Measurements from ENCODE around the gene TTYH3. TPM values are rescaled to one million over a fixed set of nuclear protein-coding genes. Genes with fewer than 3 reads are reported as not detected.

TTYH3 gene
- total RNA-seq (2014; rRNA removed; shearing (Covaris generic)) = 14.9 and 19.2 TPM in 2 replicates

GRCh38 chr7:2631946-2632732, at the start of gene TTYH3:
TTYH3 (plus strand) TSS chr7:2631986; CDS start chr7:2632156, 170 bp downstream.

GRCh38 chr7:2687881-2688318, 56.1 kb downstream of the TTYH3 start, which contains the start of gene AMZ1:
AMZ1 (plus strand) TSS chr7:2688202; CDS start chr7:2700452, 12,250 bp downstream.

Other genes starting within 250 kb of the TTYH3 start
- 6.0 and 8.2 TPM in 2 replicates for gene CHST12, start 228.4 kb upstream of the TTYH3 start, total RNA-seq (2014; rRNA removed; shearing (Covaris generic))
- not detected in 2 replicates for gene GRIFIN, start 155.6 kb upstream of the TTYH3 start, total RNA-seq (2014; rRNA removed; shearing (Covaris generic))
- 2.8 and 4.9 TPM in 2 replicates for gene LFNG, start 112.2 kb upstream of the TTYH3 start, total RNA-seq (2014; rRNA removed; shearing (Covaris generic))
- gene BRAT1, start 76.5 kb upstream of the TTYH3 start, total RNA-seq (2014; rRNA removed; shearing (Covaris generic)) = 48.8 and 51.0 TPM in 2 replicates
- gene IQCE, start 73.0 kb upstream of the TTYH3 start, total RNA-seq (2014; rRNA removed; shearing (Covaris generic)) = 9.5 and 9.8 TPM in 2 replicates
- gene AMZ1, start 56.2 kb downstream of the TTYH3 start, total RNA-seq (2014; rRNA removed; shearing (Covaris generic)) = 0.04 and 0.50 TPM in 2 replicates
- gene GNA12, start 212.3 kb downstream of the TTYH3 start, total RNA-seq (2014; rRNA removed; shearing (Covaris generic)) = 6.1 and 6.8 TPM in 2 replicates

All from A375 (cell line).